M059J (cell line): ENCODE measurements around the gene NKX2-1. TPM values are rescaled to one million over a fixed set of nuclear protein-coding genes. Genes with fewer than 3 reads are reported as not detected.
"Not testable (repeated sequence)": the region's sequence is repeated elsewhere in the genome, so short reads cannot be mapped to it uniquely, and the experiment has no call there.

Experiments
- DNase-seq: peaks from one replicate; pipeline ENCODE4 v3.0.0-alpha.2; 2012; ENCODE audit warnings: low read depth
- total RNA-seq: library from RNA; depleted of rRNA; stranded (reverse); fragments of >200 nt; shearing (Covaris generic); gene quantifications from 2 replicates; pipeline ENCODE4 v1.2.3, GENCODE V29; 2014; rRNA removed

The NKX2-1 gene
- total RNA-seq: 0.10 TPM in 1 of 2 replicates, not detected in the other

- peak; percentile 23 for DNase-seq
Measured at GRCh38 chr14:36519431-36520321, at the start of gene NKX2-1. NKX2-1 (minus strand) TSS chr14:36520232; CDS start chr14:36520129, 103 bp downstream.

GRCh38 chr14:36556811-36557433 is 36.9 kb upstream of the NKX2-1 start:
- DNase-seq: peak; percentile 21

- no peak for DNase-seq
Measured at GRCh38 chr14:36555998-36556743, 36.1 kb upstream of the NKX2-1 start.

- DNase-seq: peak; percentile 42
Measured at GRCh38 chr14:36553656-36554260, 33.7 kb upstream of the NKX2-1 start.

GRCh38 chr14:36550899-36551298 is 30.9 kb upstream of the NKX2-1 start:
- no peak for DNase-seq

GRCh38 chr14:36544280-36544679 is 24.2 kb upstream of the NKX2-1 start:
- DNase-seq: not testable (repeated sequence)

- no peak for DNase-seq
Measured at GRCh38 chr14:36538051-36538450, 18.0 kb upstream of the NKX2-1 start.

GRCh38 chr14:36529062-36529461 is 9.0 kb upstream of the NKX2-1 start:
- DNase-seq: no peak

- no peak for DNase-seq
Measured at GRCh38 chr14:36525746-36526099, 5.7 kb upstream of the NKX2-1 start.

- no peak for DNase-seq
Measured at GRCh38 chr14:36524874-36525745, 5.1 kb upstream of the NKX2-1 start.

- DNase-seq: no peak
Measured at GRCh38 chr14:36524220-36524837, 4.3 kb upstream of the NKX2-1 start.

GRCh38 chr14:36522972-36523715 is 3.1 kb upstream of the NKX2-1 start:
- no peak for DNase-seq

- no peak for DNase-seq
Measured at GRCh38 chr14:36522347-36522971, 2.4 kb upstream of the NKX2-1 start.

- DNase-seq: no peak
Measured at GRCh38 chr14:36521598-36522345, 1.7 kb upstream of the NKX2-1 start.

- peak; percentile 48 for DNase-seq
Measured at GRCh38 chr14:36520601-36521525, 831 bp upstream of the NKX2-1 start.

- peak; percentile 7 for DNase-seq
Measured at GRCh38 chr14:36518586-36519430, 1.2 kb downstream of the NKX2-1 start.
